ENCODE results near the gene ARVCF.

ARVCF gene

GRCh38 chr22:19973551-19974267, 42.9 kb downstream of the ARVCF start:
- Histone ChIP-seq H3K27ac (ENCODE audit: extremely low read depth, low read depth, low read length) (no peak overlapping the region), H3K4me3 (ENCODE audit: low read depth, low read length) (no peak overlapping the region), H3K4me1 (ENCODE audit: control insufficient read depth, insufficient read depth, low read length) (no peaks in the 10 kb centered on the region), H3K9me3 (ENCODE audit: control insufficient read depth, insufficient read depth, low read depth, low read length) (no peaks in the 10 kb centered on the region), H3K36me3 (ENCODE audit: control insufficient read depth in 2 of 2, insufficient read depth in 1 of 2, low read length in 2 of 2) (peaks cover 0 to 71% of the 10 kb centered on the region in 2 experiments; a peak in 1 of 3 replicates)
- ChIA-PET CTCF (interaction anchor here (0.6 to 12.8 kb wide), 8 partner anchors 10 to 162 kb away, joined by 3 to 150 read pairs (median 3); no protein-coding TSS in a partner anchor), POLR2A (interaction anchor here (1.2 to 5.8 kb wide), 3 partner anchors 11 to 39 kb away, joined by 3 to 26 read pairs (median 18); no protein-coding TSS in a partner anchor)
- no peak for TF ChIP-seq OSR2 (tag by site-specific recombination; IDR thresholded peaks at IDR 0.05)
- TF ChIP-seq RBAK (tag by site-specific recombination; IDR thresholded peaks at IDR 0.05), result no peak

- CTCF ChIA-PET, result interaction anchor here (0.6 to 12.8 kb wide), 9 partner anchors 11 to 194 kb away, joined by 3 to 150 read pairs (median 4); no protein-coding TSS in a partner anchor
- TF ChIP-seq KLF8 (tag by site-specific recombination; IDR thresholded peaks at IDR 0.05) (peak; percentile 40; the same call in 1 of the 2 replicates), SETDB1 (IDR thresholded peaks at IDR 0.05; ENCODE audit: insufficient read length, low read length) (no peak)
- Histone ChIP-seq H3K4me1 (ENCODE audit: control insufficient read depth, insufficient read depth, low read length) (no peaks in the 10 kb centered on the region), H3K36me3 (ENCODE audit: control insufficient read depth in 2 of 2, insufficient read depth in 1 of 2, low read length in 2 of 2) (peaks cover 0 to 71% of the 10 kb centered on the region in 2 experiments; a peak in 1 of 3 replicates), H3K9me3 (ENCODE audit: control insufficient read depth, insufficient read depth, low read depth, low read length) (no peaks in the 10 kb centered on the region), H3K27ac (ENCODE audit: extremely low read depth, low read depth, low read length) (no peak overlapping the region), H3K4me3 (ENCODE audit: low read depth, low read length) (no peak overlapping the region)
- POLR2A ChIA-PET, result interaction anchor here (0.5 to 5.8 kb wide), 2 partner anchors 40 to 109 kb away, joined by 3 to 26 read pairs; no protein-coding TSS in a partner anchor
Observed at GRCh38 chr22:19972652-19973550, 43.7 kb downstream of the ARVCF start.

GRCh38 chr22:19972251-19972650, 44.4 kb downstream of the ARVCF start:
- POLR2A ChIA-PET, result interaction anchor here (0.5 to 5.8 kb wide), 3 partner anchors 12 to 109 kb away, joined by 3 to 26 read pairs (median 5); no protein-coding TSS in a partner anchor
- Histone ChIP-seq H3K4me3 (ENCODE audit: low read depth, low read length) (no peak overlapping the region), H3K4me1 (ENCODE audit: control insufficient read depth, insufficient read depth, low read length) (no peaks in the 10 kb centered on the region), H3K9me3 (ENCODE audit: control insufficient read depth, insufficient read depth, low read depth, low read length) (no peaks in the 10 kb centered on the region), H3K36me3 (ENCODE audit: control insufficient read depth in 2 of 2, insufficient read depth in 1 of 2, low read length in 2 of 2) (peaks cover 0 to 72% of the 10 kb centered on the region in 2 experiments; a peak in 1 of 3 replicates), H3K27ac (ENCODE audit: extremely low read depth, low read depth, low read length) (no peak overlapping the region)
- CTCF ChIA-PET, result interaction anchor here (0.8 to 12.8 kb wide), 7 partner anchors 12 to 195 kb away, joined by 3 to 150 read pairs (median 6); no protein-coding TSS in a partner anchor
- TF ChIP-seq ZNF121 (tag by site-specific recombination; IDR thresholded peaks at IDR 0.05), result no peak
- TF ChIP-seq, protein P1, sequence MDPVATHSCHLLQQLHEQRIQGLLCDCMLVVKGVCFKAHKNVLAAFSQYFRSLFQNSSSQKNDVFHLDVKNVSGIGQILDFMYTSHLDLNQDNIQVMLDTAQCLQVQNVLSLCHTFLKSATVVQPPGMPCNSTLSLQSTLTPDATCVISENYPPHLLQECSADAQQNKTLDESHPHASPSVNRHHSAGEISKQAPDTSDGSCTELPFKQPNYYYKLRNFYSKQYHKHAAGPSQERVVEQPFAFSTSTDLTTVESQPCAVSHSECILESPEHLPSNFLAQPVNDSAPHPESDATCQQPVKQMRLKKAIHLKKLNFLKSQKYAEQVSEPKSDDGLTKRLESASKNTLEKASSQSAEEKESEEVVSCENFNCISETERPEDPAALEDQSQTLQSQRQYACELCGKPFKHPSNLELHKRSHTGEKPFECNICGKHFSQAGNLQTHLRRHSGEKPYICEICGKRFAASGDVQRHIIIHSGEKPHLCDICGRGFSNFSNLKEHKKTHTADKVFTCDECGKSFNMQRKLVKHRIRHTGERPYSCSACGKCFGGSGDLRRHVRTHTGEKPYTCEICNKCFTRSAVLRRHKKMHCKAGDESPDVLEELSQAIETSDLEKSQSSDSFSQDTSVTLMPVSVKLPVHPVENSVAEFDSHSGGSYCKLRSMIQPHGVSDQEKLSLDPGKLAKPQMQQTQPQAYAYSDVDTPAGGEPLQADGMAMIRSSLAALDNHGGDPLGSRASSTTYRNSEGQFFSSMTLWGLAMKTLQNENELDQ (tag by site-specific recombination; IDR thresholded peaks at IDR 0.05; ENCODE audit: low read depth), result no peak

DNA sequence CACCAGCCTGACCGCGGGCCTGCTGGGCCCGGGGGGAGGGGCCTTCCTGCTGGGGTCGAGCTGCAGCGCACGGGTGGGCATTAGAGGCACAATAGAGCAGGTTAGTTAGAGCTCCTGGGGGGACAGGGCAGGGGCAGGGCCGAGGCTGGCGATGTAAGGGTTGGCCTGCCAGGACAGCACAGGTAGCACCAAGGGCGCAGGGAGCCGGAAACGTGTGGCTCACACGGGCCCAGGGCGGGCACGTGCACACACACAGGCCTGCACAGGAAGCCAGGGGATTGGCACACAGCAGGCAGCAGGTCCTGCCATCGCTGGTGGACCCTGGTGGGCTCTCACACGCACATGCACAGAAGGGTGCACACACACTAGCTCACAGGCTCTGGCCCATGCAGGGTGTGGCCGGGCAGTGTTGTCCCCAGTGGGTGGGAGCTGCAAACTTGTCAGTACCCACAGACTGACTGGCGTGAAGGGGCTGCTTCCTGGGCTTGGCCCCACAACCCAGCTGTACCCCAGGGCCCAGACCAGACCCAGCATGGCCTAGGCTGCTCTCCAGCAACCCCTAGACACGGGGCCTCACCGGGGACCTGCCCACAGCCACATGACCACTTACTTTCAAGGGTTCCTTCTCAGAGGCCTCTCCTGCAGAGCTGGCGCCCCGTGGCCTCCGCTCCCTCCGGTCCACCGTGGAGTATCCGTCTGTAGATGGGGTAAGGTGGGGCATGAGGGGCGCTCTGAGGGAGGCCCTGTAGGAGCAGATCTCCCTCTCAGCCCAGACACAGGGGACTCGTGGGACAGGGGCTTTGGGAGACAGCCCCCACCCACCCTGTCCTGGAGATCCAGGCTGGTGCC, 45.1 kb downstream of the ARVCF start:
- Histone ChIP-seq H3K9me3 (ENCODE audit: control insufficient read depth, insufficient read depth, low read depth, low read length) (no peaks in the 10 kb centered on the region), H3K36me3 (ENCODE audit: control insufficient read depth in 2 of 2, insufficient read depth in 1 of 2, low read length in 2 of 2) (peaks cover 0 to 75% of the 10 kb centered on the region in 2 experiments; a peak in 1 of 3 replicates), H3K4me1 (ENCODE audit: control insufficient read depth, insufficient read depth, low read length) (no peaks in the 10 kb centered on the region), H3K27ac (ENCODE audit: extremely low read depth, low read depth, low read length) (no peak overlapping the region), H3K4me3 (ENCODE audit: low read depth, low read length) (no peak overlapping the region)
- CTCF ChIA-PET, result interaction anchor here (0.6 to 12.8 kb wide), 9 partner anchors 12 to 139 kb away, joined by 3 to 150 read pairs (median 5); partner anchors contain the start of gene TANGO2
- POLR2A ChIA-PET, result interaction anchor here (1.0 to 5.8 kb wide), 2 partner anchors 13 to 41 kb away, joined by 5 to 26 read pairs; no protein-coding TSS in a partner anchor
- no peak for TF ChIP-seq ZNF223 (tag by site-specific recombination; IDR thresholded peaks at IDR 0.05)
- peak; percentile 54; the same call in 1 of the 2 replicates for TF ChIP-seq GLIS1 (tag by site-specific recombination; IDR thresholded peaks at IDR 0.05)
